Psoas muscle (tissue), 8 donors: ENCODE results near the gene GCHFR. TPM values are rescaled to one million over a fixed set of nuclear protein-coding genes. Genes with fewer than 3 reads are reported as not detected.
A peak's percentile ranks its signal among the peaks of the same experiment; 100 is the strongest.

Experiments used
- ATAC-seq, 4 donors: fragments of 200-7000 bp; cut with Tn5 transposase; one replicate each; pipeline ENCODE4 v1.9.1; 2020; ENCODE audit warnings: moderate library complexity in 3 of 4, mild to moderate bottlenecking in 2 of 4
- DNase-seq, 2 donors: peaks; one replicate each; pipeline ENCODE4 v3.0.0-alpha.2; 2020
- H3K27ac ChIP-seq: fragments of 200-600 bp; one replicate; pipeline ENCODE4 v1.8.0; 2022
- H3K27me3 ChIP-seq, 3 donors: fragments of 200-600 bp in 1 of 3; one replicate each; pipeline versions ENCODE4 v1.6.1 to v1.8.0; 2013 to 2022; ENCODE audit warnings: low read length in 2 of 3, mild to moderate bottlenecking in 2 of 3, moderate library complexity in 1 of 3; ENCODE audit not compliant: insufficient read depth in 3 of 3
- H3K36me3 ChIP-seq, 2 donors: fragments of 200-600 bp in 1 of 2; one replicate each; pipeline versions ENCODE4 v1.6.1 to v1.8.0; 2013 to 2022; ENCODE audit warnings: low read depth in 1 of 2, mild to moderate bottlenecking in 1 of 2, moderate library complexity in 1 of 2; ENCODE audit not compliant: insufficient read depth in 1 of 2
- H3K4me1 ChIP-seq: fragments of 200-600 bp; one replicate; pipeline ENCODE4 v1.8.0; 2022
- H3K4me3 ChIP-seq: fragments of 200-600 bp; one replicate; pipeline ENCODE4 v1.8.0; 2022; ENCODE audit warnings: mild to moderate bottlenecking
- H3K9me3 ChIP-seq: fragments of 200-600 bp; one replicate; pipeline ENCODE4 v1.8.0; 2022
- CTCF ChIP-seq: fragments of 200-600 bp; IDR thresholded peaks from one replicate; pipeline ENCODE4 v1.8.0; 2022; ENCODE audit warnings: antibody characterized with exemption
- WGBS, 3 donors: extraction: QIAGEN DNeasy Blood & Tissue Kit; methylation state at CpG; one replicate each; pipeline versions ENCODE4 v1.1.6 to v1.1.7; 2013; 5-methylcytosine and 5-hydroxymethylcytosine counted together
- intact Hi-C, 2 donors: fragments of 100-400 bp; cut with DNase I; formaldehyde crosslinking; loops; one replicate each; pipeline versions ENCODE4 v1.11.0 to v1.14.2; 2022
- polyA plus RNA-seq, 3 donors: library from polyadenylated mRNA; stranded (reverse); fragments of 200-250 nt; gene quantifications; one replicate each; pipeline ENCODE4 v1.2.3, GENCODE V29; 2013
- total RNA-seq, 4 donors: library from RNA; stranded (reverse); fragmentation: NEBNext Ultra II Directional in 2 of 4; extraction: Animal tissue kit (Norgen Biotek cat#: 25700) in 2 of 4; gene quantifications; one replicate each; pipeline versions ENCODE4 v1.2.1 to v1.2.4, GENCODE V29; 2021 to 2023
- donor health status: healthy with polysubstance abuse.
- donor health status: DM: no; HTN: no; CAD: no; lungs with moderate emphysema.
- donor health status: Bipolar disorder and iron deficiency.
- donor health status: healthy.
- donor health status: DM: yes; HTN: yes; CAD: no.
- donor health status: DM: no; HTN: no; CAD: no.
- donor health status: DM: no; HTN: no; CAD: no.
- donor health status: DM: yes; HTN: yes; CAD: no.

The GCHFR gene
- total and polyA plus RNA-seq, 7 donors = 1.5 to 6.7 (median 4.3) TPM

GRCh38 chr15:40749151-40749630 lies 14.7 kb upstream of the GCHFR start:
- Histone ChIP-seq H3K9me3 (no peaks in the 10 kb centered on the region), H3K4me3 (no peak overlapping the region), H3K27me3 (no peaks in the 10 kb centered on the region), H3K27ac (no peak overlapping the region), H3K36me3 (peaks cover 9 to 81% of the 10 kb centered on the region in 2 donors), H3K4me1 (peaks cover 17% of the 10 kb centered on the region)
- ATAC-seq (no peak), DNase-seq (no peak)
- WGBS, 3 donors = 95 to 100% (median 98%) methylated on average over 4 of the region's 4 CpGs
- TF ChIP-seq CTCF = no peak
- intact Hi-C loops = loop anchor here in 1 of 2 donors (5.0 kb wide), 1 partner anchor 52 kb away; the partner anchor contains the start of gene RAD51

GRCh38 chr15:40750885-40751284 lies 13.0 kb upstream of the GCHFR start:
- H3K27ac ChIP-seq = no peak overlapping the region
- H3K4me3 ChIP-seq = no peak overlapping the region
- intact Hi-C loops = loop anchor here (5.0 to 10.0 kb wide), 2 partner anchors 54 to 141 kb away; partner anchors contain the start of genes DNAJC17 (in 1 of the 2), VPS18 (in 1 of the 2) and ZFYVE19 (in 1 of the 2)
- TF ChIP-seq CTCF = no peak
- DNase-seq (no peak), ATAC-seq (no peak)
- H3K36me3 ChIP-seq = peaks cover 6 to 68% of the 10 kb centered on the region in 2 donors
- 89 to 94% (median 92%) methylated on average over 4 of the region's 4 CpGs for whole genome bisulfite sequencing, 3 donors
- H3K9me3 ChIP-seq = no peaks in the 10 kb centered on the region
- H3K27me3 ChIP-seq = no peaks in the 10 kb centered on the region
- H3K4me1 ChIP-seq = peaks cover 18% of the 10 kb centered on the region

GRCh38 chr15:40751745-40752144 lies 12.1 kb upstream of the GCHFR start:
- peaks cover 18% of the 10 kb centered on the region for H3K4me1 ChIP-seq
- H3K4me3 ChIP-seq = no peak overlapping the region
- no peak for ATAC-seq
- H3K27ac ChIP-seq = no peak overlapping the region
- H3K36me3 ChIP-seq = peaks cover 6 to 66% of the 10 kb centered on the region in 2 donors
- no peak for DNase-seq
- H3K9me3 ChIP-seq = no peaks in the 10 kb centered on the region
- no peak for TF ChIP-seq CTCF
- no peaks in the 10 kb centered on the region for H3K27me3 ChIP-seq
- WGBS, 3 donors = 92 to 94% (median 93%) methylated on average over 12 of the region's 12 CpGs
- intact Hi-C loops = loop anchor here (5.0 to 10.0 kb wide), 2 partner anchors 53 to 141 kb away; partner anchors contain the start of genes DNAJC17 (in 1 of the 2), VPS18 (in 1 of the 2) and ZFYVE19 (in 1 of the 2)

- DNase-seq = peak in 1 of 2 donors; percentile 68
- peak overlapping the region; percentile 91 for H3K4me3 ChIP-seq
- TF ChIP-seq CTCF = no peak
- H3K27me3 ChIP-seq = no peaks in the 10 kb centered on the region
- 0 to 1% (median 1%) methylated on average over 15 to 22 of the region's 22 CpGs for WGBS, 3 donors
- H3K9me3 ChIP-seq = no peaks in the 10 kb centered on the region
- peaks cover 15% of the 10 kb centered on the region for H3K4me1 ChIP-seq
- intact Hi-C loops = loop anchor here (5.0 to 10.0 kb wide), 2 partner anchors 50 to 138 kb away; partner anchors contain the start of genes DNAJC17 (in 1 of the 2), VPS18 (in 1 of the 2) and ZFYVE19 (in 1 of the 2)
- H3K36me3 ChIP-seq = peaks cover 6 to 44% of the 10 kb centered on the region in 2 donors
- peak overlapping the region; percentile 77 for H3K27ac ChIP-seq
- ATAC-seq = peak; percentile 26 to 64 (median 48)
Measured at GRCh38 chr15:40754574-40754882, 9.3 kb upstream of the GCHFR start.
